GM12878 (cell line): ENCODE data around the gene GLT1D1. TPM values are rescaled to one million over a fixed set of nuclear protein-coding genes. Genes with fewer than 3 reads are reported as not detected.

Experiments used
- ATAC-seq: fragments of 200-7000 bp; cut with Tn5 transposase; 3 replicates; pipeline ENCODE4 v1.9.1; 2020; ENCODE audit warnings: mild to moderate bottlenecking, moderate library complexity
- BruUV-seq: library from RNA; stranded (reverse); fragments of 400-500 nt; replicated peaks from 2 replicates; lab custom pipeline; 2021; lab: Mats Ljungman, UMichigan
- CTCF ChIA-PET: fragments of 300-600 bp; sonication (Branson Sonifier 250); formaldehyde crosslinking; extraction: SDS; loops from one replicate; lab custom pipeline; 2021; ENCODE audit warnings: inconsistent platforms; lab: Yijun Ruan, JAX
- POLR2A ChIA-PET: fragments of 350-600 bp; formaldehyde crosslinking; extraction: SDS; loops from one replicate; lab custom pipeline; 2021; ENCODE audit warnings: inconsistent platforms; lab: Charles Lee
- RAD21 ChIA-PET: fragments of 300-600 bp; sonication (Branson Sonifier 250); formaldehyde crosslinking; loops from one replicate; lab custom pipeline; 2023; ENCODE audit warnings: antibody characterized with exemption; ENCODE audit not compliant: unreplicated experiment; lab: Charles Lee
- SMC1A ChIA-PET: fragments of 300-600 bp; sonication (Branson Sonifier 250); formaldehyde crosslinking; loops from one replicate; lab custom pipeline; 2023; ENCODE audit not compliant: unreplicated experiment, uncharacterized antibody; lab: Charles Lee
- DNase-seq: peaks from one replicate; pipeline ENCODE4 v3.0.0-alpha.2; 2011; ENCODE audit warnings: low read depth, low spot score
- FAIRE-seq: peaks from 3 replicates; lab custom pipeline; 2011; peaks lifted over from hg19 to GRCh38; lab: Jason Lieb, UNC
- H2AFZ ChIP-seq: 2 replicates; pipeline ENCODE4 v1.6.0; 2011; ENCODE audit warnings: low read depth, low read length, control low read depth; ENCODE audit not compliant: control insufficient read depth
- H3K27ac ChIP-seq: 2 replicates; pipeline ENCODE4 v1.5.1; 2011; ENCODE audit warnings: control low read depth; ENCODE audit not compliant: control insufficient read depth, insufficient read depth
- H3K27me3 ChIP-seq, 2 experiments: replicated peaks in 1 of 2; 2 replicates each; pipeline versions ENCODE4 v1.6.0 to v1.6.1; 2011; ENCODE audit warnings: low read length in 1 of 2; ENCODE audit not compliant: control insufficient read depth in 2 of 2, insufficient read depth in 2 of 2
- H3K36me3 ChIP-seq, 2 experiments: 2 replicates each; pipeline ENCODE4 v1.5.1; 2011; ENCODE audit warnings: low read length in 1 of 2; ENCODE audit not compliant: control insufficient read depth in 2 of 2, insufficient read depth in 2 of 2
- H3K4me1 ChIP-seq: 2 replicates; pipeline ENCODE4 v1.6.1; 2011; ENCODE audit warnings: mild to moderate bottlenecking, low read length, moderate library complexity, mixed read lengths; ENCODE audit not compliant: control insufficient read depth, insufficient read depth
- H3K4me2 ChIP-seq: 2 replicates; pipeline ENCODE4 v1.6.0; 2011; ENCODE audit warnings: control low read depth; ENCODE audit not compliant: control insufficient read depth, insufficient read depth
- H3K4me3 ChIP-seq: fragments of 200-600 bp; sonication (generic); 2 replicates; pipeline ENCODE4 v1.5.1; 2016
- H3K79me2 ChIP-seq: 2 replicates; pipeline ENCODE4 v1.6.0; 2011; ENCODE audit warnings: low read length; ENCODE audit not compliant: control insufficient read depth, insufficient read depth
- H3K9ac ChIP-seq: 2 replicates; pipeline ENCODE4 v1.8.0; 2011; ENCODE audit warnings: low read length, control low read depth, mixed read lengths; ENCODE audit not compliant: control insufficient read depth, insufficient read depth
- H3K9me3 ChIP-seq: replicated peaks from 3 replicates; pipeline ENCODE4 v1.5.1; 2011; ENCODE audit warnings: mild to moderate bottlenecking, low read length; ENCODE audit not compliant: control insufficient read depth, insufficient read depth
- H4K20me1 ChIP-seq: 2 replicates; pipeline ENCODE4 v1.6.0; 2011; ENCODE audit not compliant: control insufficient read depth, insufficient read depth
- BACH1 ChIP-seq: fragments of 450-650 bp; IDR thresholded peaks from 2 replicates; pipeline ENCODE4 v1.6.1; 2017; ENCODE audit warnings: mild to moderate bottlenecking, borderline replicate concordance
- BHLHE40 ChIP-seq, 2 experiments: fragments of 450-650 bp in 1 of 2; IDR thresholded peaks; 2 replicates each; pipeline ENCODE4 v1.6.1; 2011 to 2017; ENCODE audit warnings: low read depth in 2 of 2, borderline replicate concordance in 1 of 2, improper control_type of control experiment in 1 of 2, low read length in 1 of 2, mild to moderate bottlenecking in 1 of 2
- DPF2 ChIP-seq: fragments of 450-650 bp; IDR thresholded peaks from 2 replicates; pipeline ENCODE4 v1.6.1; 2017; ENCODE audit warnings: mild to moderate bottlenecking
- MEF2A ChIP-seq: IDR thresholded peaks from 2 replicates; pipeline ENCODE4 v1.6.1; 2011; ENCODE audit warnings: low read depth, mild to moderate bottlenecking, low read length, moderate library complexity; ENCODE audit not compliant: insufficient read depth
- MYC ChIP-seq: IDR thresholded peaks from 2 replicates; pipeline ENCODE4 v1.6.1; 2011; ENCODE audit warnings: mild to moderate bottlenecking, low read length, moderate library complexity, inconsistent platforms; ENCODE audit not compliant: insufficient read depth, insufficient replicate concordance, insufficient read length, severe bottlenecking
- PKNOX1 ChIP-seq: fragments of 450-650 bp; IDR thresholded peaks from 2 replicates; pipeline ENCODE4 v1.6.1; 2016; ENCODE audit warnings: mild to moderate bottlenecking
- ZBTB11 ChIP-seq: fragments of 450-650 bp; formaldehyde crosslinking; IDR thresholded peaks from 2 replicates; pipeline ENCODE4 v1.5.0; 2022; ENCODE audit warnings: mild to moderate bottlenecking, missing genetic modification characterization
- WGBS: methylation state at CpG from one replicate; pipeline ENCODE4 v1.1.6; 2016; ENCODE audit warnings: low lambda C conversion rate; ENCODE audit not compliant: insufficient replicate concordance, insufficient coverage; ENCODE audit errors: missing lambda C conversion rate; 5-methylcytosine and 5-hydroxymethylcytosine counted together
- in situ Hi-C: fragments of 300-500 bp; cut with MboI; formaldehyde crosslinking; loops from 9 replicates; pipeline ENCODE4 v1.14.3; 2018; ENCODE audit warnings: mixed read lengths
- intact Hi-C: fragments of 100-400 bp; cut with micrococcal nuclease; formaldehyde crosslinking; loops from one replicate; pipeline ENCODE4 v1.14.2; 2022; ENCODE audit not compliant: unreplicated experiment
- polyA plus RNA-seq, 11 experiments: library from polyadenylated mRNA; depleted of rRNA in 4 of 11; unstranded in 6 of 11; stranded (reverse) in 5 of 11; fragments of >200 nt; fragmentation: Nextera tagmentation in 4 of 11; fragmentation: Illumina TruSeq in 1 of 11; extraction: Ambion mirVana in 4 of 11; extraction: Trizol in 1 of 11; gene quantifications; 1 replicate in 1 of 11; 2 replicates in 10 of 11; pipeline versions ENCODE4 v1.2.1 to v1.2.3, GENCODE V29; 2011 to 2016; ENCODE audit warnings: inconsistent platforms in 2 of 11, missing spikeins in 2 of 11, low read depth in 1 of 11
- total RNA-seq, 4 experiments: library from RNA; depleted of rRNA in 3 of 4; stranded (reverse); fragments of >200 nt in 3 of 4; fragmentation: Illumina TruSeq in 1 of 4; extraction: Trizol in 1 of 4; gene quantifications; 2 replicates each; pipeline versions ENCODE4 v1.2.1 to v1.2.3, GENCODE V29; 2013 to 2021
- TF ChIP-seq, protein P1 (sequence below): IDR thresholded peaks from 2 replicates; pipeline ENCODE4 v1.6.1; 2011; ENCODE audit warnings: mild to moderate bottlenecking, low read depth, low read length, moderate library complexity; ENCODE audit not compliant: insufficient replicate concordance

Gene GLT1D1
- total and polyA plus RNA-seq, 10 of the 15 experiments (the other 5 are each of a cell fraction or from before 2014, with no cell fraction given), result 0.42 to 62.8 (median 3.0) TPM

- TF ChIP-seq, protein P1, sequence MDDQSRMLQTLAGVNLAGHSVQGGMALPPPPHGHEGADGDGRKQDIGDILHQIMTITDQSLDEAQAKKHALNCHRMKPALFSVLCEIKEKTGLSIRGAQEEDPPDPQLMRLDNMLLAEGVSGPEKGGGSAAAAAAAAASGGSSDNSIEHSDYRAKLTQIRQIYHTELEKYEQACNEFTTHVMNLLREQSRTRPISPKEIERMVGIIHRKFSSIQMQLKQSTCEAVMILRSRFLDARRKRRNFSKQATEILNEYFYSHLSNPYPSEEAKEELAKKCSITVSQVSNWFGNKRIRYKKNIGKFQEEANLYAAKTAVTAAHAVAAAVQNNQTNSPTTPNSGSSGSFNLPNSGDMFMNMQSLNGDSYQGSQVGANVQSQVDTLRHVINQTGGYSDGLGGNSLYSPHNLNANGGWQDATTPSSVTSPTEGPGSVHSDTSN, result no peak
- TF ChIP-seq BACH1 (no peak), ZBTB11 (CRISPR knock-in tag) (no peak), MEF2A (no peak)
- TF ChIP-seq, all 136 proteins: peak for 0
These were observed 80.6 kb downstream of the GLT1D1 start (continued) for GRCh38 chr12:128933926-128934325.

GRCh38 chr12:128938886-128939285 lies 85.6 kb downstream of the GLT1D1 start:
- CTCF ChIA-PET, result interaction anchor here (1.3 kb wide), 1 partner anchor 8 kb away, joined by 3 read pairs; no protein-coding TSS in a partner anchor
- FAIRE-seq, result no peak
- H3K36me3 ChIP-seq, result no peaks in the 10 kb centered on the region

More at GRCh38 chr12:128938886-128939285, 85.6 kb downstream of the GLT1D1 start:
- Histone ChIP-seq H3K27ac (no peak overlapping the region), H3K4me2 (no peak overlapping the region), H3K79me2 (no peaks in the 10 kb centered on the region), H3K9ac (no peak overlapping the region), H3K9me3 (no peaks in the 10 kb centered on the region; the same call in 2 of the 3 replicates), H3K4me3 (no peak overlapping the region), H3K27me3 (no peaks in the 10 kb centered on the region), H2AFZ (no peak overlapping the region), H3K4me1 (no peaks in the 10 kb centered on the region), H4K20me1 (no peaks in the 10 kb centered on the region)
- WGBS, result 86% methylated on average over 5 of the region's 5 CpGs
- in situ Hi-C loops (no loop called here), intact Hi-C loops (no loop called here)
- no peak for TF ChIP-seq DPF2
- no peak for TF ChIP-seq MYC
- no peak for TF ChIP-seq PKNOX1
- TF ChIP-seq BHLHE40 (IDR thresholded peaks at IDR 0.05; ENCODE audit: borderline replicate concordance in 1 of 2, low read depth in 2 of 2, low read length in 1 of 2), result no peak
- ChIA-PET SMC1A (interaction anchor here (0.8 to 1.5 kb wide), 4 partner anchors 11 to 115 kb away, joined by 3 to 5 read pairs (median 4); partner anchors contain the start of gene SLC15A4), RAD21 (no interaction called here), POLR2A (no interaction called here)
- BruUV-seq, result no TSS peak
- ATAC-seq (no peak), DNase-seq (no peak)
